ENCODE data around the gene PLEKHN1.

The PLEKHN1 gene

GRCh38 chr1:966135-966703 is at the start of gene PLEKHN1:
TSS of gene PLEKHN1 (plus strand) at chr1:966482. CDS start at chr1:966532, 50 bp downstream.
- intact Hi-C loops (cut with DNase I): no loop called here
- DNase-seq: no peak

GRCh38 chr1:917076-917459 is 49.2 kb upstream of the PLEKHN1 start:
- intact Hi-C loops (cut with DNase I): no loop called here
- peak in 3 of 10 donors; percentile 28 to 70 (median 58) for DNase-seq

- intact Hi-C loops (cut with DNase I): no loop called here
- peak in 3 of 10 donors; percentile 27 to 68 (median 54) for DNase-seq
Measured at GRCh38 chr1:917466-918091, 48.7 kb upstream of the PLEKHN1 start.

- DNase-seq: peak in 3 of 10 donors; percentile 54 to 76 (median 75)
- intact Hi-C loops (cut with DNase I): no loop called here
Measured at GRCh38 chr1:918353-918752, 47.9 kb upstream of the PLEKHN1 start.

- intact Hi-C loops (cut with DNase I): no loop called here
- no peak for DNase-seq
Measured at GRCh38 chr1:918843-919242, 47.4 kb upstream of the PLEKHN1 start.

- intact Hi-C loops (cut with DNase I): no loop called here
- peak in 2 of 10 donors; percentile 64 to 79 for DNase-seq
Measured at GRCh38 chr1:919271-919872, 46.9 kb upstream of the PLEKHN1 start.

GRCh38 chr1:920010-920409 is 46.3 kb upstream of the PLEKHN1 start:
- intact Hi-C loops (cut with DNase I): no loop called here
- DNase-seq: peak in 1 of 10 donors; percentile 69

- intact Hi-C loops (cut with DNase I): no loop called here
- peak in 1 of 10 donors; percentile 52 for DNase-seq
Measured at GRCh38 chr1:920521-920920, 45.8 kb upstream of the PLEKHN1 start.

GRCh38 chr1:921011-921837 is 45.1 kb upstream of the PLEKHN1 start:
- intact Hi-C loops (cut with DNase I): no loop called here
- DNase-seq: peak in 7 of 10 donors; percentile 31 to 82 (median 56)

GRCh38 chr1:923131-923990 is 42.9 kb upstream of the PLEKHN1 start, which contains the start of gene SAMD11:
TSS of gene SAMD11 (plus strand) at chr1:923923. CDS start at chr1:924432, 509 bp downstream.
- intact Hi-C loops (cut with DNase I): no loop called here
- peak; percentile 69 to 97 (median 82) for DNase-seq

GRCh38 chr1:923991-924655 is 42.2 kb upstream of the PLEKHN1 start:
- no peak for DNase-seq
- intact Hi-C loops (cut with DNase I): no loop called here

GRCh38 chr1:924656-925560 is 41.4 kb upstream of the PLEKHN1 start:
- intact Hi-C loops (cut with DNase I): no loop called here
- no peak for DNase-seq

GRCh38 chr1:925561-926421 is 40.5 kb upstream of the PLEKHN1 start:
- intact Hi-C loops (cut with DNase I): no loop called here
- no peak for DNase-seq

- intact Hi-C loops (cut with DNase I): no loop called here
Measured at GRCh38 chr1:927234-927633, 39.0 kb upstream of the PLEKHN1 start.

GRCh38 chr1:927748-928147 is 38.5 kb upstream of the PLEKHN1 start:
- intact Hi-C loops (cut with DNase I): no loop called here

More at GRCh38 chr1:927234-927633, 39.0 kb upstream of the PLEKHN1 start:
- DNase-seq: no peak

GRCh38 chr1:928825-929661 is 37.2 kb upstream of the PLEKHN1 start:
- DNase-seq: no peak
- intact Hi-C loops (cut with DNase I): no loop called here

More at GRCh38 chr1:927748-928147, 38.5 kb upstream of the PLEKHN1 start:
- no peak for DNase-seq

All from posterior cingulate gyrus (tissue), 11 donors.